Lower lobe of right lung (tissue), 2 donors: ENCODE measurements around the gene ZNF816. TPM values are rescaled to one million over a fixed set of nuclear protein-coding genes. Genes with fewer than 3 reads are reported as not detected.
A peak's percentile ranks its signal among the peaks of the same experiment; 100 is the strongest.
"Not testable (repeated sequence)": the region's sequence is repeated elsewhere in the genome, so short reads cannot be mapped to it uniquely, and the experiment has no call there.

Experiments
- ATAC-seq, 2 donors: fragments of 200-7000 bp; cut with Tn5 transposase; one replicate each; pipeline ENCODE4 v1.9.1; 2020 to 2022; ENCODE audit warnings: mild to moderate bottlenecking in 2 of 2, moderate library complexity in 2 of 2
- DNase-seq: peaks from one replicate; pipeline ENCODE4 v3.0.0-alpha.2; 2020
- H3K27ac ChIP-seq: fragments of 200-600 bp; one replicate; pipeline ENCODE4 v1.8.0; 2022
- H3K27me3 ChIP-seq: fragments of 200-600 bp; one replicate; pipeline ENCODE4 v1.8.0; 2022; ENCODE audit warnings: low read depth
- H3K36me3 ChIP-seq: fragments of 200-600 bp; one replicate; pipeline ENCODE4 v1.8.0; 2022; ENCODE audit warnings: mild to moderate bottlenecking
- H3K4me1 ChIP-seq: fragments of 200-600 bp; one replicate; pipeline ENCODE4 v1.8.0; 2022
- H3K4me3 ChIP-seq: fragments of 200-600 bp; one replicate; pipeline ENCODE4 v1.8.0; 2022; ENCODE audit warnings: mild to moderate bottlenecking
- H3K9me3 ChIP-seq: fragments of 200-600 bp; one replicate; pipeline ENCODE4 v1.8.0; 2022
- intact Hi-C: fragments of 100-400 bp; cut with DNase I; formaldehyde crosslinking; loops from one replicate; pipeline ENCODE4 v1.11.0; 2022
- total RNA-seq: library from RNA; stranded (reverse); fragmentation: NEBNext Ultra II Directional; extraction: Animal tissue kit (Norgen Biotek cat#: 25700); gene quantifications from one replicate; pipeline ENCODE4 v1.2.1, GENCODE V29; 2021
- TF ChIP-seq, protein P1 (sequence below): fragments of 200-600 bp; IDR thresholded peaks from one replicate; pipeline ENCODE4 v1.8.0; 2022; ENCODE audit warnings: antibody characterized with exemption, mild to moderate bottlenecking
- donor health status: DM: no; HTN: yes; CAD: no; lungs with severe emphysema.

ZNF816 gene
- total RNA-seq, 1 donor from 2014 or later: 12.0 TPM

DNA sequence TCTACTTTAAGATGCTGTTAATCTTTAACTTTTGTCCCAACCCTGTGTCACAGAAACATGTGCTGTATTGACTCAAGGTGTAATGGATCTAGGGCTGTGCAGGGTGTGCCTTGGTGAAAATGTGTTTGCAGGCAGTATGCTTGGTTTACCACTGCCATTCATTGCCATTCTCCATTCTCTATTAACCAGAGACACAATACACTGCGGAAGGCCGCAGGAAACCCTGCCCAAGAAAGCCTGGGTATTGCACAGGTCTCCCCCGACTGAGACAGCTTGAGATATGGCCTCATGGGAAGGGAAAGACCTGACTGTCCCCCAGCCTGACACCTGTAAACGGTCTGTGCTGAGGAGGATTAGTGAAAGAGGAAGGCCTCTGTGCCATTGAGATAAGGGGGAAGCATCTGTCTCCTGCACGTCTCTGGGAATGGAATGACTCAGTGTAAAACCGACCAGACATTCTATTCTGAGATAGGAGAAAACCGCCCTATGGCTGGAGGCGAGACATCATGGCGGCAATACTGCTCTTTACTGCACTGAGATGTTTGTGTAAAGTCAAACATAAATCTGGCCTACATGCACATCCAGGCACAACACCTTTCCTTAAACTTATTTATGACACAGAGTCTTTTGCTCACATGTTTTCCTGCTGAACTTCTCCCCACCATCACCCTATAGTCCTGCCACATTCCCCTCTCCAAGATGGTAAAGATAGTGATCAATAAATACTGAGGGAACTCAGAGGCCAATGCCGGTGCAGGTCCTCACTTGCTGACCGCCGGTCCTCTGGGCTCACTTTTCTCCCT is 26.3 kb downstream of the ZNF816 start:
- Histone ChIP-seq H3K27ac (no peak overlapping the region), H3K27me3 (no peaks in the 10 kb centered on the region), H3K36me3 (peaks cover 4% of the 10 kb centered on the region), H3K4me3 (no peak overlapping the region), H3K9me3 (no peaks in the 10 kb centered on the region), H3K4me1 (peaks cover 23% of the 10 kb centered on the region)
- DNase-seq: no peak
- intact Hi-C loops: no loop called here
- peak; percentile 58 to 81 for ATAC-seq
- TF ChIP-seq, protein P1, sequence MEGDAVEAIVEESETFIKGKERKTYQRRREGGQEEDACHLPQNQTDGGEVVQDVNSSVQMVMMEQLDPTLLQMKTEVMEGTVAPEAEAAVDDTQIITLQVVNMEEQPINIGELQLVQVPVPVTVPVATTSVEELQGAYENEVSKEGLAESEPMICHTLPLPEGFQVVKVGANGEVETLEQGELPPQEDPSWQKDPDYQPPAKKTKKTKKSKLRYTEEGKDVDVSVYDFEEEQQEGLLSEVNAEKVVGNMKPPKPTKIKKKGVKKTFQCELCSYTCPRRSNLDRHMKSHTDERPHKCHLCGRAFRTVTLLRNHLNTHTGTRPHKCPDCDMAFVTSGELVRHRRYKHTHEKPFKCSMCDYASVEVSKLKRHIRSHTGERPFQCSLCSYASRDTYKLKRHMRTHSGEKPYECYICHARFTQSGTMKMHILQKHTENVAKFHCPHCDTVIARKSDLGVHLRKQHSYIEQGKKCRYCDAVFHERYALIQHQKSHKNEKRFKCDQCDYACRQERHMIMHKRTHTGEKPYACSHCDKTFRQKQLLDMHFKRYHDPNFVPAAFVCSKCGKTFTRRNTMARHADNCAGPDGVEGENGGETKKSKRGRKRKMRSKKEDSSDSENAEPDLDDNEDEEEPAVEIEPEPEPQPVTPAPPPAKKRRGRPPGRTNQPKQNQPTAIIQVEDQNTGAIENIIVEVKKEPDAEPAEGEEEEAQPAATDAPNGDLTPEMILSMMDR: no peak

DNA sequence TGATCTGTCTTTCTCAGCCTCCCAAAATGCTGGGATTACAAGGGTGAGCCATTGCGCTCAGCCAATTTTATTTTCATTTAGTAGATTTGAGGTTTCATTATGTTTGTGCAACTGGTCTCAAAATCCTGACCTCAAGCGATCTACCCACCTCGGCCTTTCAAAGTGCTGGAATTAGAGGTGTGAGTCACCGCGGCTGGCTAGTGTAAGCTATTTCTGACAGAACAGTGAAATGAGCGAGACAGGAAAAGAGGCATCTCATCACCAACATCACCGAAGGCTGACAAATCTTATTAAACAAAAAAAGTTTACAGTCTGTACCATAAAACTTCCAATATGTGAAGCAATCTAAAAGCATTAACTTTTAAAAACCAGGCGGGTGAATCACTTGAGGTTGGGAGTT is 27.2 kb downstream of the ZNF816 start:
- no peak for DNase-seq
- no peak overlapping the region for H3K27ac ChIP-seq
- TF ChIP-seq, protein P1: no peak

DNA sequence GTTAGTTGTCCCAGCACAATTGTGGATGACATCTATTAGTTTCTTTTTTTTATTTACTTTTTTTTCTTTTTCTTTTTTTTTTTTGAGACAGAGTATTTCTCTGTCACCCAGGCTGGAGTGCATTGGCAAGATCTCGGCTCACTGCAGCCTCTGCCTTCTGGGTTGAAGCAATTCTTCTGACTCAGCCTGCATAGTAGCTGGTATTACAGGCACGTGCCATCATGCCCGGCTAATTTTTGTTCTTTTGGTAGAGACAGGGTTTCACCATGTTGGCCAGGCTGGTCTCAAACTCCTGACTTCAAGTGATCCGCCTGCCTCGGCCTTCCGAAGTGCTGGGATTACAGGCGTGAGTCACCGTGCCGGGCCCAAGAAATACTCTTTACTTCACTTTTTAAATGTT is 38.0 kb downstream of the ZNF816 start:
- H3K27me3 ChIP-seq, ATAC-seq, H3K9me3 ChIP-seq, H3K27ac ChIP-seq, intact Hi-C loops, DNase-seq: not testable (repeated sequence)
- Histone ChIP-seq H3K4me1 (peaks cover 16% of the 10 kb centered on the region), H3K4me3 (peak overlapping the region; percentile 1), H3K36me3 (peaks cover 19% of the 10 kb centered on the region)

More for the DNA sequence above, 27.2 kb downstream of the ZNF816 start:
- intact Hi-C loops: no loop called here
- Histone ChIP-seq H3K4me1 (peaks cover 15% of the 10 kb centered on the region), H3K4me3 (no peak overlapping the region), H3K36me3 (peaks cover 4% of the 10 kb centered on the region), H3K9me3 (no peaks in the 10 kb centered on the region), H3K27me3 (no peaks in the 10 kb centered on the region)
- ATAC-seq: peak in 1 of 2 donors; percentile 46

DNA sequence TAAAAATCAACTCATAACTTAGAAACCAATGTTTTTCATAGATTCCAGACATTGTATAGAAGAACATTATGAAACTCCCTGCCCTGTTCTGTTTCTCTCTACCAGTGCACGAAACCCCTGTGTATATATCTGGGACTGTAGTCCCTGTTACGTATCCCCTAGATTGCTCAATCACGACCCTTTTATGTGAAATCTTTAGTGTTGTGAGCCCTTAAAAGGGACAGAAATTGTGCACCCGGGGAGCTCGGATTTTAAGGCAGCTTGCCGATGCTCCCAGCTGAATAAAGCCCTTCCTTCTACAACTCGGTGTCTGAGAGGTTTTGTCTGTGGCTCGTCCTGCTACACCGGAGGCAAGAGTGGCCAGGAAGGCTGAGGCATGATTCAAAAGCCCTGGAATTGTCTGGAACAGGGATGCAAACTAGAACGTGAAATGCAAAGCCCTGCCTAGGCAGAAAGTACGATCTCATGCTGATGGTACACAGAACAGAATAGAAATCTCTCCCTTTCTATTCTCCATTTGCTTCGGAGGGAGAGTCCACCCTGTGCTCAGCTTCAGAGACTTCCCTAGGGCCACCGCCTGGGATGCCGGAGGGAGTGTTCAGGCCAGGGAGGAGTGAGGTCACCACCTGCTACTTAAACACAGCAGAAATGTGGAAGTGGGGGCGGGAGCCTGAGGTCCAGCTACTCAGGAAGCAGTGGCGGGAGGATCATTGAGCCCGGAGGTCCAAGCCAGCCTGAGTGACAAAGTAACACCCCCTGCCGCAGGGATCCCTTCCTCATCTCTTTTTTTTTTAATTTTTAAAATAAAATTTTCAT is 38.7 kb downstream of the ZNF816 start:
- DNase-seq (peak; percentile 88), ATAC-seq (peak; percentile 81 to 86)
- H3K27me3 ChIP-seq: no peaks in the 10 kb centered on the region
- H3K4me3 ChIP-seq: peak overlapping the region; percentile 76
- TF ChIP-seq, protein P1: no peak
- intact Hi-C loops: no loop called here
- H3K4me1 ChIP-seq: peaks cover 16% of the 10 kb centered on the region
- peak overlapping the region; percentile 88 for H3K27ac ChIP-seq
- peaks cover 12% of the 10 kb centered on the region for H3K36me3 ChIP-seq
- H3K9me3 ChIP-seq: no peaks in the 10 kb centered on the region

DNA sequence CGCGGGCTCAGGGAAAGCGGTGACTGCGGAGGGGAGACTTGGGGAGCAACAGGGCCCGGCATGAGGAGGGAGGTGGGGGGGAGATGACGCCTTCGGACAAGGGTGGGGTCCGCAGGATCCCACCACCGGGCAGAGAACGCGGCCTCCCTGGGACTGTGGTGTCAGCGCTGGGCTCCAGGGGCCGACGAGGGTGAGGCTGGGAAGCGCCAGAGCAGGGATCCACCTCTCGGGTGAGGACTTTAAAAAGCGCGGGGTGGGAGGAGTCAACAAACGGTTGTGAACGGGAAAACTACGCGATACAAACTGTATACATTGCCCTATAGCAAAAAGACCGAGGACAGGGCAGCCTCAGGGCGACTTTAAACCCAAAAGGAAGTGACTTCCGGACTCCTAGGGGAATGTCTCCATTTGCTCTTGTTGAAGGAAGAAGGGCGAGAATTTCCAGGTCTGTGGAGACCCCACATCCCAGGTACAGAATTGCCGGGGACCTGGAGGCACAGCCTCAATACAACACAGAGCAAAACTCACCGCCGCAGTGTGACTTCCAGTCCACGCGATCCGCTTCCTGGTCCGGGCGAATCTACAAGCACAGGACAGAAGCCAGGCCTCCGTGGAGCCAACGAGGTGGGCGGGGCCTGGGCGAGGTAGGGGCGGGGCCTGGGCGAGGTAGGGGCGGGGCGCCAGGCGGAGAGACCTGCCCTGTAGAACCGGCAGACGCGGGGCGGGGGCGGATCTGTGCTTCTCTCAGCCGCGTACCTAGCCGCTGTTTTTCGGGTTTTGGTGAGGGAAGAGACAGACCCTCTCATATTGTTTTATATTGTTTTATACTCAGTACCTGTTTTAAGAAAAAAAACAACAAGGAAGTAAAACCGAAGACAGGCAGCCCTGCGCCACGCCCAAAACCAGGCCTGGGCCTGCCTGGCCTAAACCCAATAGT is 39.6 kb downstream of the ZNF816 start, which contains the start of gene ZNF888:
Gene ZNF888 (minus strand): TSS at position 588 of the 937 bp plus-strand sequence. CDS start 5,555 bp downstream, outside the sequence.
- ATAC-seq: peak; percentile 100
- no peaks in the 10 kb centered on the region for H3K27me3 ChIP-seq
- peaks cover 16% of the 10 kb centered on the region for H3K4me1 ChIP-seq
- peak within 1 kb of the TSS; percentile 76 for H3K4me3 ChIP-seq
- peaks cover 4% of the 10 kb centered on the region for H3K36me3 ChIP-seq
- DNase-seq: peak; percentile 95
- no peaks in the 10 kb centered on the region for H3K9me3 ChIP-seq
- TF ChIP-seq, protein P1: no peak
- intact Hi-C loops: no loop called here
- H3K27ac ChIP-seq: peak within 1 kb of the TSS; percentile 88
